Measurements from ENCODE around the gene BCAS1.

GRCh38 chr20:53905019-53905819 is 165.2 kb downstream of the BCAS1 start:
- no peak for TF ChIP-seq POLR2AphosphoS5 (IDR thresholded peaks at IDR 0.05; ENCODE audit: low read depth, low read length)
- no peak for TF ChIP-seq CTCF (IDR thresholded peaks at IDR 0.05)
- TF ChIP-seq REST (IDR thresholded peaks at IDR 0.05; ENCODE audit: insufficient read depth in 1 of 2, low read depth in 2 of 2, low read length in 1 of 2): no peak

Data from Panc1 (cell line).